Measurements from ENCODE around the gene TEX35. TPM values are rescaled to one million over a fixed set of nuclear protein-coding genes. Genes with fewer than 3 reads are reported as not detected.
A peak's percentile ranks its signal among the peaks of the same experiment; 100 is the strongest.

Gene TEX35
- total RNA-seq, 1 experiment from 2014 or later = not detected

DNA sequence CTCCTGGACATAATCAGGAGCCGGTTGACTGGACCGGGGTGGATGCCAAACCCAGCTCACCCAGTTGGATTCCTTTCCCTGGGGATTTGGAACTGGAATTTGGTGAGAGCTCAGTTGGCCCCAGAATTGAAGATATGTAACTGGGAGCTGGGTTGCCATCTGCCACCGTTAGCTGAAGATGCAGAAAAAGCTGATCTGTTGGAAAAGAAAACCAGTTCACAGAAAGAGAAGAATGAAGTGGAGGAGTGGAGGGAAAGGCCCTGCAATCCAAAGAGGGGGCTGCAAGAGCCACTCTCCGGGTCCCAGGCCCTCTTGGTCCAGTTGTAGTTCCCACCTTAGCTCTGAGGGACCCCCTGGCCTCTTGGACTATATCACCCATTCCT is 16.0 kb downstream of the TEX35 start:
- no peak overlapping the region for H3K27ac Mint-ChIP-seq (ENCODE audit: low read depth, unreplicated experiment)
- H3K36me3 Mint-ChIP-seq (ENCODE audit: insufficient read depth, unreplicated experiment) = no peaks in the 10 kb centered on the region
- peaks cover 7% of the 10 kb centered on the region for H3K27me3 Mint-ChIP-seq (ENCODE audit: insufficient read depth, unreplicated experiment)
- CTCF ChIA-PET = interaction anchor here (0.6 to 9.8 kb wide), 15 partner anchors 11 to 475 kb away, joined by 3 to 167 read pairs (median 4); no protein-coding TSS in a partner anchor
- DNase-seq (ENCODE audit: unreplicated experiment) = no peak
- intact Hi-C loops (cut with micrococcal nuclease) = no loop called here
- H3K4me3 Mint-ChIP-seq (ENCODE audit: unreplicated experiment) = no peak overlapping the region
- POLR2A ChIA-PET = no interaction called here
- TF ChIP-seq CTCF (IDR thresholded peaks at IDR 0.05; ENCODE audit: unreplicated experiment) = no peak
- peaks cover 24% of the 10 kb centered on the region for H3K4me1 Mint-ChIP-seq (ENCODE audit: insufficient read depth, unreplicated experiment)
- no TSS peak for BruUV-seq (replicated peaks)
- H3K9me3 Mint-ChIP-seq (ENCODE audit: unreplicated experiment) = peaks cover 8% of the 10 kb centered on the region

- intact Hi-C loops (cut with micrococcal nuclease) = loop anchor here (5.0 to 10.0 kb wide), 4 partner anchors 495 to 1068 kb away; partner anchors contain the start of gene AXDND1
- no peaks in the 10 kb centered on the region for H3K36me3 Mint-ChIP-seq (ENCODE audit: insufficient read depth, unreplicated experiment)
- H3K27ac Mint-ChIP-seq (ENCODE audit: low read depth, unreplicated experiment) = peak overlapping the region; percentile 1
- no TSS peak for BruUV-seq (replicated peaks)
- no peak overlapping the region for H3K4me3 Mint-ChIP-seq (ENCODE audit: unreplicated experiment)
- DNase-seq (ENCODE audit: unreplicated experiment) = no peak
- peaks cover 24% of the 10 kb centered on the region for H3K4me1 Mint-ChIP-seq (ENCODE audit: insufficient read depth, unreplicated experiment)
- POLR2A ChIA-PET = no interaction called here
- no peak for TF ChIP-seq CTCF (IDR thresholded peaks at IDR 0.05; ENCODE audit: unreplicated experiment)
- CTCF ChIA-PET = interaction anchor here (0.6 to 9.8 kb wide), 17 partner anchors 10 to 474 kb away, joined by 3 to 167 read pairs (median 6); no protein-coding TSS in a partner anchor
- peaks cover 7% of the 10 kb centered on the region for H3K9me3 Mint-ChIP-seq (ENCODE audit: unreplicated experiment)
- peaks cover 7% of the 10 kb centered on the region for H3K27me3 Mint-ChIP-seq (ENCODE audit: insufficient read depth, unreplicated experiment)
Measured at GRCh38 chr1:178529364-178530036, 16.6 kb downstream of the TEX35 start.

DNA sequence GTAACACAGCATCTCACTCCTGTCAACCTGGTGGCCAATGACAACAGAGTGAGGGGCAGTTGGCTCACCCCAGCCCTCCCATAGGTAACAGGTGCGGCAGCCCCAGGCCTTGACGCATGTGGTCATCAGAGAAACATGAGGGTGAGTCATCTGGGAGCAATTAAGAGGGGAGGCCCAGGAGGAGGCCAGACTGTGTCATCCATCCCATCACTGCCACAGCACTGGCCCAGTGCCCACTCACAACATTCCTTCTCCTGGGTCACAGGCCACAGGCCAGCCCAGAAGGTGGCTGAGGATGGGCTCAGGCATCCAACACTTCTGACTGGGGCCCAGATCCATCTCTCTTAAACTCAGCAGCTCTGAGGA is 17.1 kb downstream of the TEX35 start:
- H3K27me3 Mint-ChIP-seq (ENCODE audit: insufficient read depth, unreplicated experiment) = peaks cover 7% of the 10 kb centered on the region
- H3K4me3 Mint-ChIP-seq (ENCODE audit: unreplicated experiment) = no peak overlapping the region
- TF ChIP-seq CTCF (IDR thresholded peaks at IDR 0.05; ENCODE audit: unreplicated experiment) = no peak
- H3K36me3 Mint-ChIP-seq (ENCODE audit: insufficient read depth, unreplicated experiment) = no peaks in the 10 kb centered on the region
- no TSS peak for BruUV-seq (replicated peaks)
- CTCF ChIA-PET = interaction anchor here (0.6 to 9.8 kb wide), 11 partner anchors 10 to 474 kb away, joined by 3 to 167 read pairs (median 8); no protein-coding TSS in a partner anchor
- intact Hi-C loops (cut with micrococcal nuclease) = loop anchor here (5.0 to 10.0 kb wide), 4 partner anchors 495 to 1067 kb away; partner anchors contain the start of gene AXDND1
- peaks cover 1% of the 10 kb centered on the region for H3K9me3 Mint-ChIP-seq (ENCODE audit: unreplicated experiment)
- H3K4me1 Mint-ChIP-seq (ENCODE audit: insufficient read depth, unreplicated experiment) = peaks cover 24% of the 10 kb centered on the region
- DNase-seq (ENCODE audit: unreplicated experiment) = peak; percentile 93
- peak overlapping the region; percentile 1 for H3K27ac Mint-ChIP-seq (ENCODE audit: low read depth, unreplicated experiment)
- POLR2A ChIA-PET = no interaction called here

- no peaks in the 10 kb centered on the region for H3K36me3 Mint-ChIP-seq (ENCODE audit: insufficient read depth, unreplicated experiment)
- ChIA-PET CTCF (interaction anchor here (0.6 to 9.8 kb wide), 17 partner anchors 9 to 663 kb away, joined by 3 to 167 read pairs (median 6); no protein-coding TSS in a partner anchor), POLR2A (interaction anchor here (0.6 kb wide), 1 partner anchor 763 kb away, joined by 4 read pairs; the partner anchor contains the start of gene SOAT1)
- no peak for DNase-seq (ENCODE audit: unreplicated experiment)
- no TSS peak for BruUV-seq (replicated peaks)
- H3K4me1 Mint-ChIP-seq (ENCODE audit: insufficient read depth, unreplicated experiment) = peaks cover 24% of the 10 kb centered on the region
- H3K27ac Mint-ChIP-seq (ENCODE audit: low read depth, unreplicated experiment) = peak overlapping the region; percentile 1
- intact Hi-C loops (cut with micrococcal nuclease) = loop anchor here (5.0 to 10.0 kb wide), 4 partner anchors 496 to 1067 kb away; partner anchors contain the start of gene AXDND1
- TF ChIP-seq CTCF (IDR thresholded peaks at IDR 0.05; ENCODE audit: unreplicated experiment) = no peak
- peaks cover 7% of the 10 kb centered on the region for H3K27me3 Mint-ChIP-seq (ENCODE audit: insufficient read depth, unreplicated experiment)
- no peak overlapping the region for H3K4me3 Mint-ChIP-seq (ENCODE audit: unreplicated experiment)
- no peaks in the 10 kb centered on the region for H3K9me3 Mint-ChIP-seq (ENCODE audit: unreplicated experiment)
Measured at GRCh38 chr1:178530502-178530901, 17.6 kb downstream of the TEX35 start.
